K562 treated with DMSO at 1 percent for 4 hours (cell line): ENCODE results near the gene MDFIC. TPM values are rescaled to one million over a fixed set of nuclear protein-coding genes. Genes with fewer than 3 reads are reported as not detected.

Source experiments
- total RNA-seq: library from RNA; unstranded; fragments of 300-600 nt; gene quantifications from 2 replicates; pipeline ENCODE4 v1.2.3, GENCODE V29; 2022; ENCODE audit not compliant: insufficient read depth

Gene MDFIC, protein sequence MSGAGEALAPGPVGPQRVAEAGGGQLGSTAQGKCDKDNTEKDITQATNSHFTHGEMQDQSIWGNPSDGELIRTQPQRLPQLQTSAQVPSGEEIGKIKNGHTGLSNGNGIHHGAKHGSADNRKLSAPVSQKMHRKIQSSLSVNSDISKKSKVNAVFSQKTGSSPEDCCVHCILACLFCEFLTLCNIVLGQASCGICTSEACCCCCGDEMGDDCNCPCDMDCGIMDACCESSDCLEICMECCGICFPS
- not detected in 2 replicates for total RNA-seq

DNA sequence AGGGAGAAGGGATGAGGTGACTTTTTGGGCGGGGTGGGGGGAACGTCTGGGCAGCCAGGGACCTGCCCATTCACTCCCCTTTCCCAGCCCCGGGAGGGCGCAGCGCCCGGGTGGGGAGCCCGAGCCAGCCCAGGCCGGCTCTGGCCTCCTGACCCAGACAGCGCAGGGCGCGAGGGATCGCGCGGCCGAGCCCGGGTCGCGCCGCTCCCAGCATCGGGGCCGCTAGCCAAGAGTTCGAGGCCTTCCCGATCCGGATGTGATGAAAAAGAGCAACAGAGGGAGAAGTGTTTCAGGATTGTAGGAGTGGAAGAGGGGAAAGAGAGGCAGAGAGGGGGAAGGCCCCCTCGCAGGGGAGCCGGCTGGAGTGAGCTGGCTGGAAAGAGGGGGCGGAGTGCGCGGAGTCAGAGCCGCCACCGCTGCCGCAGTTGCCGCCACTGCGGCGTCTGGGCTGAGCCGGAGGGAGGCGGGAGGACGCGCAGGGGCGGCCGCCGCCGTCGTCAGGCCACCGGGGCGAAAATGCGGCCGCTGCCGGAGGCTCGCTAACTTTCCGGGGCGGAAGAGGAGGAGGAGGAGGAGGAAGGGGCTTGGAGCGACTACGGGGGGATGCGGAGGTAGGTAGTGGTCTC lies at the start of gene MDFIC:
TSS of gene MDFIC (plus strand) at position 69 of the 626 bp plus-strand sequence. CDS start 940 bp downstream, outside the sequence.

